ENCODE data around the gene HUNK. TPM values are rescaled to one million over a fixed set of nuclear protein-coding genes. Genes with fewer than 3 reads are reported as not detected.

HUNK gene
- total RNA-seq, 4 donors from 2014 or later, result 4.8 to 5.9 (median 5.6) TPM

DNA sequence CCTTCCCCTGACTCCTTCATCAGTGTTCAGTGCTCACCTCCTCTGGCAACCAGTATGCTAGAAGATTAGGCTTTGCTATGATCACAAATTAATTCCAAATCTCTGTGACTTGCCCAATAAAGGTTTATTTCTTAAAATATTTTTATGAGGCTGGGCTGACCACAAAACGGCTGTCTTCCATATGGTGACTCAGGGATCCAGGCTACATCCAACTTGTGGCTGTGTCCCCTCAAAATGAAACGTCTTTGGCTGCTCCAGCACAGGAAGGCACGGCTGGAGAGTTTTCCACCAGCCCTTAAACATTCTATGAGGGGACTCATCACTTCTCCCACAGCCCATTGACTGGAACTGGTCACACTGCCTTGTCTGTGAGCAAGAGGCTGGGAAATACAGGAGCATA is 131.5 kb downstream of the HUNK start:
- no peak for TF ChIP-seq POLR2A (IDR thresholded peaks at IDR 0.05)
- no peak for TF ChIP-seq EP300 (IDR thresholded peaks at IDR 0.05)
- TF ChIP-seq POLR2AphosphoS5 (IDR thresholded peaks at IDR 0.05), result no peak
- TF ChIP-seq, protein P1, sequence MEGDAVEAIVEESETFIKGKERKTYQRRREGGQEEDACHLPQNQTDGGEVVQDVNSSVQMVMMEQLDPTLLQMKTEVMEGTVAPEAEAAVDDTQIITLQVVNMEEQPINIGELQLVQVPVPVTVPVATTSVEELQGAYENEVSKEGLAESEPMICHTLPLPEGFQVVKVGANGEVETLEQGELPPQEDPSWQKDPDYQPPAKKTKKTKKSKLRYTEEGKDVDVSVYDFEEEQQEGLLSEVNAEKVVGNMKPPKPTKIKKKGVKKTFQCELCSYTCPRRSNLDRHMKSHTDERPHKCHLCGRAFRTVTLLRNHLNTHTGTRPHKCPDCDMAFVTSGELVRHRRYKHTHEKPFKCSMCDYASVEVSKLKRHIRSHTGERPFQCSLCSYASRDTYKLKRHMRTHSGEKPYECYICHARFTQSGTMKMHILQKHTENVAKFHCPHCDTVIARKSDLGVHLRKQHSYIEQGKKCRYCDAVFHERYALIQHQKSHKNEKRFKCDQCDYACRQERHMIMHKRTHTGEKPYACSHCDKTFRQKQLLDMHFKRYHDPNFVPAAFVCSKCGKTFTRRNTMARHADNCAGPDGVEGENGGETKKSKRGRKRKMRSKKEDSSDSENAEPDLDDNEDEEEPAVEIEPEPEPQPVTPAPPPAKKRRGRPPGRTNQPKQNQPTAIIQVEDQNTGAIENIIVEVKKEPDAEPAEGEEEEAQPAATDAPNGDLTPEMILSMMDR (IDR thresholded peaks at IDR 0.05), result no peak
- no peaks in the 10 kb centered on the region for H3K27me3 ChIP-seq
- no peak for DNase-seq (ENCODE audit: low spot score in 2 of 2)
- H3K4me1 ChIP-seq, result no peaks in the 10 kb centered on the region
- H3K4me3 ChIP-seq, result no peak overlapping the region
- H3K36me3 ChIP-seq, result peaks cover 4% of the 10 kb centered on the region
- no peaks in the 10 kb centered on the region for H3K9me3 ChIP-seq
- WGBS, result 63% methylated on average over 3 of the region's 3 CpGs
- no peak overlapping the region for H3K27ac ChIP-seq

DNA sequence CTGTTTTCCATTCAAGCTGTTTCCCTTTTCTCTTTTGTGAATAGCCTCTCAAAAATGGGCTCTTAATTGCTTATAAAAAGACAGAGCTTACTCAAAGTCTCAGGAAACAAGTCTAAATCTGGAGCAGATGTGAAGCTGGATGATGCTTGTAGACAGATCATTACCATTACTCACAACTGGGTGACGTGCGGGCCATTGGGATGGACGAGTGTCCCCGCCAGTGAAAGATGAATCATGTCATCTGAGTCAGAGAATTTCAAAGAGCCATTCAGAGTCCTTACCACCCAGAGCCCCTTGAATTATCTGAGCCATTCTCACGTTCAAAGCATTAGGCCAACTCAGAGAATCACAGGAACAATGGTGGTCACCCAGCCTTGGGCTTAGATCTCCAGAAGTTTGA is 134.6 kb downstream of the HUNK start:
- no peaks in the 10 kb centered on the region for H3K9me3 ChIP-seq
- no peaks in the 10 kb centered on the region for H3K4me1 ChIP-seq
- TF ChIP-seq POLR2A (IDR thresholded peaks at IDR 0.05), result no peak
- no peak overlapping the region for H3K4me3 ChIP-seq
- H3K36me3 ChIP-seq, result no peaks in the 10 kb centered on the region
- 74% methylated on average over 5 of the region's 5 CpGs for WGBS
- H3K27me3 ChIP-seq, result no peaks in the 10 kb centered on the region
- DNase-seq (ENCODE audit: low spot score in 2 of 2), result no peak
- no peak overlapping the region for H3K27ac ChIP-seq

DNA sequence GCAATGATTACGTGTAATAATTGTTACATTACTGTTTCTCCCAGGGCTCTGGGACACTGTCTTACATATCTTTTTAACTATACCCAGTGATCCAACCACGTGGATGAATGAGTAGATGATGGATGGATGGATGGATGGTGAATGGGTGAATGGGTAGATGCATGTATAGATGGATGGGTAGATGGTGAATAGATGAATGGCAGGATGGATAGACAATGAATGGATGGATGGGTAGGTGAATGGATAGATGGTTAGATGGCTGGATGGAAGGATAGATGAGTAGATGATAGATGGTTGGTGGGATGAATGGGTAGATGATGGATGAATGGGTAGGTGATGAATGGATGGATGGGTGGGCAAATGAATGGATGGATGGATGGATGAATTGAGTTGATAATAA is 135.9 kb downstream of the HUNK start:
- Histone ChIP-seq H3K27ac (no peak overlapping the region), H3K27me3 (no peaks in the 10 kb centered on the region), H3K4me3 (no peak overlapping the region), H3K4me1 (no peaks in the 10 kb centered on the region), H3K9me3 (no peaks in the 10 kb centered on the region), H3K36me3 (no peaks in the 10 kb centered on the region)
- 74% methylated on average over 2 of the region's 2 CpGs for WGBS
- no peak for DNase-seq (ENCODE audit: low spot score in 2 of 2)
- TF ChIP-seq, protein P1 (IDR thresholded peaks at IDR 0.05), result no peak
- no peak for TF ChIP-seq POLR2AphosphoS5 (IDR thresholded peaks at IDR 0.05)
- TF ChIP-seq POLR2A (IDR thresholded peaks at IDR 0.05), result no peak
- TF ChIP-seq EP300 (IDR thresholded peaks at IDR 0.05), result no peak

DNA sequence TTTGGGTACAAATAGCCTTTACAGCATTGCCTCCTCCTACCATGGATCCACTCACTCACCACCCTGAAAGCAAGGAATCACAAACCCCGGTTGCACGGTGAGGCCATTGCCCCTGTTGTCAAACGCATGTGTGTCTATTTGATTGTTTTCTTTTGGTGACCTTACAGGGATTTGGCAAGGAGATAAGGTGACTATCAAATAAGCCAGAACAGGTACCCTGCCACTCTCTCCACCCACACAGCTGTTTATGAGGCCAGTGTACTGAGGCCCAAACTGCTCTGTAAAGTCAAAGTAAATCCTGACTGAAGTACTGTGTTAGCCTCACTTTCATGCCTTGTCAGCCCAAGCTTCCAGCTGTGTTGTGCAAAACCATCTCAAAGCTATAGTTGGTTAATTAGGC is 136.4 kb downstream of the HUNK start:
- H3K4me1 ChIP-seq, result no peaks in the 10 kb centered on the region
- TF ChIP-seq EP300 (IDR thresholded peaks at IDR 0.05), result no peak
- DNase-seq (ENCODE audit: low spot score in 2 of 2), result no peak
- H3K27ac ChIP-seq, result no peak overlapping the region
- H3K9me3 ChIP-seq, result no peaks in the 10 kb centered on the region
- H3K27me3 ChIP-seq, result no peaks in the 10 kb centered on the region
- no peak overlapping the region for H3K4me3 ChIP-seq
- H3K36me3 ChIP-seq, result no peaks in the 10 kb centered on the region
- WGBS, result 98% methylated on average over 3 of the region's 3 CpGs

DNA sequence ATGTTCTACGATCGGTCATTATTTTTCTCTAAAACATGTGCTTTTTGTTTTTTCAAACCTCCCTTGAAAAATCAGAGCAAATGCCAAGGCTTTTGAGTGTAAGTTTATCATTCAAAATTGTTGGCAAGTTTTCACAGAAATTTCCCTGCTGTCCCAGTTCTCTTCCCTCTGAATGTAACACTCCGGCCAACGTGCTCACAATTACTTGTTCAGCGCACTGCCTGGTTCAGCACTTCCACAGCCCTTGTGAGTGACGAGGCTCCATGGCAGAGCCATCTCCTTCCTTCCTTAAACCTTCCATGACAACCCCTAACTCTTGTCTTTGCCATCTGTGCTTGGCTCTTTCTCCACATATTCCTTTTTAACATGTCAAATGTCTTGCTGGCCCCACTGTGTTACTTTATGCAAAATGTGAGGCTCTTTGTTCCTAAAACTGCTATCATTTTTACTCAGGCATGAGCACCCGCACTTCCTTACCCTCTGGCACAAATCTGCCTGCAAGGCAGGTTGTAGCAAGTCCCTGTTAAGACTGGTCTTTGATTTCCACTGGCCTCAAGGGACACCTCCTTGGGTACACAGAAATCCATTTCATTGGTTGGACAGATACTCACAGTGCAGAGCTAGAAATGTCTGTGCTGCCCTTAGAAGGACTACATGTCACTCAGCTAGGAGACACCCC is 142.8 kb downstream of the HUNK start:
- H3K27ac ChIP-seq, result no peak overlapping the region
- H3K4me3 ChIP-seq, result no peak overlapping the region
- no peak for DNase-seq (ENCODE audit: low spot score in 2 of 2)
- TF ChIP-seq, protein P1 (IDR thresholded peaks at IDR 0.05), result no peak
- no peak for TF ChIP-seq POLR2AphosphoS5 (IDR thresholded peaks at IDR 0.05)
- TF ChIP-seq POLR2A (IDR thresholded peaks at IDR 0.05), result no peak
- no peak for TF ChIP-seq EP300 (IDR thresholded peaks at IDR 0.05)
- 40% methylated on average over 7 of the region's 7 CpGs for WGBS
- peaks cover 12% of the 10 kb centered on the region for H3K4me1 ChIP-seq
- no peaks in the 10 kb centered on the region for H3K27me3 ChIP-seq
- no peaks in the 10 kb centered on the region for H3K9me3 ChIP-seq
- no peaks in the 10 kb centered on the region for H3K36me3 ChIP-seq

DNA sequence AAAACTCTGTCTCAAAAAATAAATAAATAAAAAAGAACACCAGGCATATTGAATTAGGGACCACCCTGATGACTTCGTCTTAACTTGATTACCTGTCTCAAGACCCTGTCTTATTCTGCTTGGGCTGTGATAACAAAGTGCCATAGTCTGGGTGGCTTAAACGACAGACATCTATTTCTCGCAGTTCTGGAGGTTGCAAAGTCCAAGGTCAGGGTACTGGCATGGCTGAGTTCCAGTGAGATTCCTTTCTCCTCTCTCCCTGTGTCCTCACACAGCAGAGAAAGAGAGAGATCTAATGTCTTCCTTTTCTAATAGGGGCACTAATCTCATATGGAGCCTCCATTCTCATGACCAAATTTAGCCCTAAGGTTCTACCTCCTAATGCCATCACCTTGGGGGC is 145.6 kb downstream of the HUNK start:
- Histone ChIP-seq H3K27me3 (no peaks in the 10 kb centered on the region), H3K4me3 (no peak overlapping the region), H3K36me3 (no peaks in the 10 kb centered on the region), H3K9me3 (no peaks in the 10 kb centered on the region), H3K27ac (no peak overlapping the region), H3K4me1 (peaks cover 27% of the 10 kb centered on the region)
- TF ChIP-seq POLR2A (IDR thresholded peaks at IDR 0.05) (no peak), POLR2AphosphoS5 (IDR thresholded peaks at IDR 0.05) (no peak), EP300 (IDR thresholded peaks at IDR 0.05) (no peak)
- TF ChIP-seq, protein P1 (IDR thresholded peaks at IDR 0.05), result no peak
- DNase-seq (ENCODE audit: low spot score in 2 of 2), result no peak
- WGBS, result 85% methylated on average over 3 of the region's 3 CpGs

All from suprapubic skin (tissue), 4 donors.